ENCODE results near the gene ZDHHC11.

DNA sequence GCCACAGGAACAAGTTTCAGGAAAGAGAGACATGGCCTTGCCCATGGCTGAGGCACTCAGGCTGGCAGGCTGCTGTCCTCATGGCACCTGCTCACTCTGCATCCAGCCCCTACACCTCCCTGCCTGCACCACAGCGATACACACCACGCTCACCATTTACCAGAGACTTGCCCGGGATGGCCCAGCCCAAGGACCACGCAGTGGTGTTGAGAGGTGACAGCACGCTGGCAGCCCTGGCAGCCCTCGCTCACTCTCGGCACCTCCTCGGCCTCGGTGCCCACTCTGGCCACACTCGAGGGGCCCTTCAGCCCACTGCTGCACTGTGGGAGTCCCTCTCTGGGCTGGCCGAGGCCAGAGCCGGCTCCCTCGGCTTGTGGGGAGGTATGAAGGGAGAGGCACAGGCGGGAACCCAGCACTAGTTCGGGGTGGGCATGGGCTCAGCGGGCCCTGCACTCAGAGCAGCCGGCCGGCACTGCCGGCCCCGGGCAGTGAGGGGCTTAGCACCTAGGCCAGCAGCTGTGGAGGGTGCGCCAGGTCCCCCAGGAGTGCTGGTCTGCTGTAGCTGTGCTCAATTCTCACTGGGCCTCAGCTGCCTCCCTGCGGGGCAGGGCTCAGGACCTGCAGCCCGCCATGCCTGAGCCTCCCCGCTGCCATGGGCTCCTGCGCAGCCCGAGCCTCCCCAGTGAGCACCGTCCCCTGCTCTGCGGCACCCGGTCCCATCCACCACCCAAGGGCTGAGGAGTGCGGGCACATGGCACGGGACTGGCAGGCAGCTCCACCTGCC lies 86.6 kb downstream of the ZDHHC11 start:
- TF ChIP-seq, protein P1, sequence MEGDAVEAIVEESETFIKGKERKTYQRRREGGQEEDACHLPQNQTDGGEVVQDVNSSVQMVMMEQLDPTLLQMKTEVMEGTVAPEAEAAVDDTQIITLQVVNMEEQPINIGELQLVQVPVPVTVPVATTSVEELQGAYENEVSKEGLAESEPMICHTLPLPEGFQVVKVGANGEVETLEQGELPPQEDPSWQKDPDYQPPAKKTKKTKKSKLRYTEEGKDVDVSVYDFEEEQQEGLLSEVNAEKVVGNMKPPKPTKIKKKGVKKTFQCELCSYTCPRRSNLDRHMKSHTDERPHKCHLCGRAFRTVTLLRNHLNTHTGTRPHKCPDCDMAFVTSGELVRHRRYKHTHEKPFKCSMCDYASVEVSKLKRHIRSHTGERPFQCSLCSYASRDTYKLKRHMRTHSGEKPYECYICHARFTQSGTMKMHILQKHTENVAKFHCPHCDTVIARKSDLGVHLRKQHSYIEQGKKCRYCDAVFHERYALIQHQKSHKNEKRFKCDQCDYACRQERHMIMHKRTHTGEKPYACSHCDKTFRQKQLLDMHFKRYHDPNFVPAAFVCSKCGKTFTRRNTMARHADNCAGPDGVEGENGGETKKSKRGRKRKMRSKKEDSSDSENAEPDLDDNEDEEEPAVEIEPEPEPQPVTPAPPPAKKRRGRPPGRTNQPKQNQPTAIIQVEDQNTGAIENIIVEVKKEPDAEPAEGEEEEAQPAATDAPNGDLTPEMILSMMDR (IDR thresholded peaks at IDR 0.05; ENCODE audit: low read depth, low read length, poor library complexity, severe bottlenecking), result no peak
- TF ChIP-seq EZH2phosphoT487 (IDR thresholded peaks at IDR 0.05; ENCODE audit: borderline replicate concordance, low read length), result no peak

Measured in DOHH2 (cell line).